Right lobe of liver (tissue), 6 donors: ENCODE results near the gene SMARCA2. TPM values are rescaled to one million over a fixed set of nuclear protein-coding genes. Genes with fewer than 3 reads are reported as not detected.

Experiments used
- ATAC-seq, 4 donors: fragments of 200-7000 bp; cut with Tn5 transposase; one replicate each; pipeline ENCODE4 v1.9.1; 2020; ENCODE audit warnings: mild to moderate bottlenecking in 4 of 4, moderate library complexity in 4 of 4
- DNase-seq, 3 donors: peaks; one replicate each; pipeline ENCODE4 v3.0.0-alpha.2; 2020
- H3K27ac ChIP-seq, 3 donors: fragments of 200-600 bp; one replicate each; pipeline ENCODE4 v1.8.0; 2022
- H3K27me3 ChIP-seq, 2 donors: fragments of 200-600 bp; one replicate each; pipeline ENCODE4 v1.8.0; 2022
- H3K36me3 ChIP-seq, 4 donors: fragments of 200-600 bp; sonication (generic) in 1 of 4; one replicate each; pipeline versions ENCODE4 v1.5.1 to v1.8.0; 2017 to 2022; ENCODE audit warnings: control low read depth in 1 of 4
- H3K4me1 ChIP-seq, 4 donors: fragments of 200-600 bp; sonication (generic) in 1 of 4; one replicate each; pipeline versions ENCODE4 v1.5.1 to v1.8.0; 2017 to 2022; ENCODE audit warnings: control low read depth in 1 of 4
- H3K4me3 ChIP-seq, 3 donors: fragments of 200-600 bp; one replicate each; pipeline ENCODE4 v1.8.0; 2022
- H3K9me3 ChIP-seq, 4 donors: fragments of 200-600 bp; sonication (generic) in 1 of 4; one replicate each; pipeline versions ENCODE4 v1.5.1 to v1.8.0; 2017 to 2022; ENCODE audit warnings: control low read depth in 1 of 4
- POLR2A ChIP-seq: fragments of 450-650 bp; IDR thresholded peaks from one replicate; pipeline ENCODE4 v1.6.1; 2017; ENCODE audit warnings: antibody characterized with exemption, mild to moderate bottlenecking
- WGBS: methylation state at CpG from one replicate; pipeline ENCODE4 v1.1.6; 2018; ENCODE audit warnings: low coverage, low lambda C conversion rate; ENCODE audit not compliant: insufficient coverage; ENCODE audit errors: missing lambda C conversion rate; 5-methylcytosine and 5-hydroxymethylcytosine counted together
- intact Hi-C, 2 donors: fragments of 100-400 bp; cut with DNase I; formaldehyde crosslinking; loops; one replicate each; pipeline versions ENCODE4 v1.11.2 to v1.14.1; 2022
- total RNA-seq, 6 experiments: library from RNA; depleted of rRNA in 2 of 6; stranded (reverse); fragments of >200 nt in 2 of 6; fragmentation: NEBNext Ultra II Directional in 3 of 6; extraction: Animal tissue kit (Norgen Biotek cat#: 25700) in 3 of 6; gene quantifications; one replicate each; pipeline versions ENCODE4 v1.1.0 to v1.2.4, GENCODE V29; 2016 to 2023
- TF ChIP-seq, protein P1 (sequence below), 4 donors: fragments of 200-600 bp in 3 of 4; fragments of 450-650 bp in 1 of 4; IDR thresholded peaks; one replicate each; pipeline versions ENCODE4 v1.5.1 to v1.8.0; 2016 to 2022; ENCODE audit warnings: antibody characterized with exemption in 4 of 4, mild to moderate bottlenecking in 2 of 4
- donor health status: DM: no; HTN: yes; CAD: no.
- donor health status: DM: no; HTN: no; CAD: no.
- donor health status: DM: no; HTN: no; CAD: no.
- donor health status: DM: no; HTN: yes; CAD: no.
- donor health status: DM: no; HTN: yes; CAD: no.

Gene SMARCA2
- total RNA-seq, 6 experiments from 2014 or later, result 46.2 to 97.8 (median 62.4) TPM

DNA sequence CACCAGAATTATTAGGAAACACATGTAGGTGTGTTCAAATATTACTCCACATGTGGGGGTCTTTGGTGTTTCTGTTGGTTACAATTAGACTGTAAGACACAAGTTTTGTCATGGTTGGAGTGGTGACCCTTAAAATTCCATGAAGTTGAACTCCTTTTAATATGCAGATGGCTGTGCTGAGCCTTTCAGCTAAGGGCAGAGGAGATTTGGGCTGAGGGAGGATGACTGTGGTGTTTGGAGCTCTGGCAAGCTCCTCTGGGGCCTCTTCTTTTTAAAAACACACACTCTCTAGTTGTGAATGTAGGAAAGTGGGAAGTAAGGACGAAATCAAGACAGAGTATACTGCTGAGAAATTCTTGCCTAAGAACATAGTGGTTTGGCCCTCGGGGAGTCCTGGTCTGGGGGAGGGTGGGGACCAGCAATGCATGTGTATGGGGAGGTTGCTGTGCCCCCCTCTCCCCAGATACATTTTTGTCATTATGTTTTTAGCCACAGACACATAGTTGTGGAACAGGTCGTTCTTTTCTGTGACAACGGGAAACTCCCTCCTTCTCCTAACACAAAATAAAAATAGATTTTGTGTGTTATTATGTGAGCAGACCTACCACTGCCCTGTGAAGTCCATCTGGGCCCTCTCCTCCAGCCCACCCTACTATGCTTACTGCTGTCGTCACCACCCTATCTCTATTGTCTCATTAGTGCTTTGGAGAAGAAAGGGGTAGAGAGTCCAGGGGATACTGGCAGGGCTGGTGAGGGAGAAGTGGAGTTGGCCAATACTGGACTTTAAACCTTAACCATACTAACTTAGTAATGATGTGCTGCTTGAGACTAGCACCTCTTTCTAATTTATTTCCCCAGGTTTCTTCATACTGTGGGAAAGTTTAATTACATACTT lies 10.0 kb downstream of the SMARCA2 start:
- DNase-seq (no peak), ATAC-seq (peak; percentile 55 to 80 (median 70))
- Histone ChIP-seq H3K4me1 (peaks cover 0 to 30% (median 3%) of the 10 kb centered on the region in 4 donors), H3K27me3 (no peaks in the 10 kb centered on the region), H3K4me3 (no peak overlapping the region), H3K36me3 (peaks cover 0 to 1% (median 0%) of the 10 kb centered on the region in 4 donors), H3K27ac (peak overlapping the region in 1 of 3 donors; percentile 2), H3K9me3 (no peaks in the 10 kb centered on the region)
- WGBS, result 56% methylated on average over 5 of the region's 5 CpGs
- intact Hi-C loops, result no loop called here
- TF ChIP-seq POLR2A, result no peak
- TF ChIP-seq, protein P1, sequence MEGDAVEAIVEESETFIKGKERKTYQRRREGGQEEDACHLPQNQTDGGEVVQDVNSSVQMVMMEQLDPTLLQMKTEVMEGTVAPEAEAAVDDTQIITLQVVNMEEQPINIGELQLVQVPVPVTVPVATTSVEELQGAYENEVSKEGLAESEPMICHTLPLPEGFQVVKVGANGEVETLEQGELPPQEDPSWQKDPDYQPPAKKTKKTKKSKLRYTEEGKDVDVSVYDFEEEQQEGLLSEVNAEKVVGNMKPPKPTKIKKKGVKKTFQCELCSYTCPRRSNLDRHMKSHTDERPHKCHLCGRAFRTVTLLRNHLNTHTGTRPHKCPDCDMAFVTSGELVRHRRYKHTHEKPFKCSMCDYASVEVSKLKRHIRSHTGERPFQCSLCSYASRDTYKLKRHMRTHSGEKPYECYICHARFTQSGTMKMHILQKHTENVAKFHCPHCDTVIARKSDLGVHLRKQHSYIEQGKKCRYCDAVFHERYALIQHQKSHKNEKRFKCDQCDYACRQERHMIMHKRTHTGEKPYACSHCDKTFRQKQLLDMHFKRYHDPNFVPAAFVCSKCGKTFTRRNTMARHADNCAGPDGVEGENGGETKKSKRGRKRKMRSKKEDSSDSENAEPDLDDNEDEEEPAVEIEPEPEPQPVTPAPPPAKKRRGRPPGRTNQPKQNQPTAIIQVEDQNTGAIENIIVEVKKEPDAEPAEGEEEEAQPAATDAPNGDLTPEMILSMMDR (IDR thresholded peaks at IDR 0.05), result no peak

DNA sequence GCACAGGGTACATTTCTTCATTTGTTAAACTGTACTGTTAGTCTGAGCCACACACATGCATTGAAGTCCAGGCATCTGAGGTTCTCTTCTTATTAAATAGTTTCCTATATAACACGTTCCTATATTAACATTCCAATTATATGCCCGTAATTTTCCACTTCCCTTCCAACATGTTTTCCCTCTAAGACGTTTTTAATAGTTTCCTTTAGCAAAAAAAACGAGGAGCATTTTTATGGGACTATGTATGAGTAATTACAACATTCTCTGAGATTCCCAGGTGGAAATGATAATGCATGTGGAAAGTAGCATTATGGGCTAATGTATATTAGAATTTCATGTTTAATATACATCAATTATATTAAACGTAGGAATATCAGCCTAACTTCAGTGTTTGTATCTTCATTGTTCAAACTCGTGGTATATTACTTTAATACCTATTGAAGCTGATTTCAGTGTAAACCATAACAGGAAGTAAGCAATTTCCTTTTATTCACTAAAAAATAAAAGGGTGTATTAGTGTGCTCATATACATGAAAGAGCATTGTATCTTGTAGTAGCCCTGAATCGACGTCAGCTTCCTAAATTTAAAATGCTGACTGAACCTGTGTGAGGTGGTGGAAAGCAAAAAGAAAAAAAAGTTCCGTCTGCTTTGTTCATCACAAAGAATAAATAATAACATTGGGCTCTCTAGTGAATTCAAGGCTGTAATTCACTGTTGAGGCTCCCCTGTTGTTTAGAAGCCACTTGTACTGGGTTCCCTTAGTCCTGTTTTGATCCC lies 11.3 kb downstream of the SMARCA2 start:
- peak; percentile 21 to 64 (median 32) for ATAC-seq
- Histone ChIP-seq H3K9me3 (no peaks in the 10 kb centered on the region), H3K36me3 (peaks cover 0 to 1% (median 0%) of the 10 kb centered on the region in 4 donors), H3K27ac (peak overlapping the region in 1 of 3 donors; percentile 6), H3K4me3 (no peak overlapping the region), H3K4me1 (peaks cover 0 to 24% (median 3%) of the 10 kb centered on the region in 4 donors), H3K27me3 (no peaks in the 10 kb centered on the region)
- 57% methylated on average over 9 of the region's 9 CpGs for WGBS
- TF ChIP-seq, protein P1 (IDR thresholded peaks at IDR 0.05), result no peak
- no peak for TF ChIP-seq POLR2A
- intact Hi-C loops, result no loop called here
- DNase-seq, result no peak

DNA sequence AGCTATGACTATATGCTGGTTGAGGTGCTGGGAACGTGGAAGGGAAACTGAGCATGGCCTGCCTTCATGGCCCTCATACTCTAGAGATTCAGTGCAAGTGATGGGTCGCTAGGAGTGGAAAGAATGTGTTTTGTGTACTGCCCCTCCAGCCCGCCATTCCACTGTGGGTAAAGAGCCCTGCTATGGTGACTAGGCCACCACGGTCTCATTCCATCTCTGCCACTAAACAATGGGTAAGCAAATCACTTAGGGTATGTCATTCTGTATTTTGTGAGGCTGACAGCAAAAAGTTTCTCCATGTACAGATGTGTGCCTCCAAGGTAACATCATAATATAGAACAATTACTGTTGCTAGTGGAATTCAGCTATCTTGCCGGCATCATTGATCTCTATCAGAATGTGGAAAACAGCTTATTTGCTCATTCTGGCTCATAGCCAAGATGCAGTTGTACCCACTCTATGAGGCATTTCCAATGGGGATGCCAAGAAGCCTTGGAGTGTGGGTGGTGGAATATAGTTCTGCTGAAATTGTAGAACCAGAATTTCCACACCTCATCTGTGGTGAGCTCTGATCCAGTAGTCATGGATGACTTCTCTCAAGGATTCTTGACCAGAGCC lies 12.5 kb downstream of the SMARCA2 start:
- DNase-seq, result no peak
- H3K27me3 ChIP-seq, result no peaks in the 10 kb centered on the region
- intact Hi-C loops, result no loop called here
- H3K36me3 ChIP-seq, result peaks cover 0 to 4% (median 1%) of the 10 kb centered on the region in 4 donors
- ATAC-seq, result no peak
- H3K4me1 ChIP-seq, result peaks cover 0 to 19% (median 3%) of the 10 kb centered on the region in 4 donors
- WGBS, result 96% methylated on average over 5 of the region's 5 CpGs
- H3K9me3 ChIP-seq, result no peaks in the 10 kb centered on the region
- TF ChIP-seq POLR2A, result no peak
- TF ChIP-seq, protein P1 (IDR thresholded peaks at IDR 0.05), result no peak
- H3K27ac ChIP-seq, result no peak overlapping the region
- H3K4me3 ChIP-seq, result no peak overlapping the region

DNA sequence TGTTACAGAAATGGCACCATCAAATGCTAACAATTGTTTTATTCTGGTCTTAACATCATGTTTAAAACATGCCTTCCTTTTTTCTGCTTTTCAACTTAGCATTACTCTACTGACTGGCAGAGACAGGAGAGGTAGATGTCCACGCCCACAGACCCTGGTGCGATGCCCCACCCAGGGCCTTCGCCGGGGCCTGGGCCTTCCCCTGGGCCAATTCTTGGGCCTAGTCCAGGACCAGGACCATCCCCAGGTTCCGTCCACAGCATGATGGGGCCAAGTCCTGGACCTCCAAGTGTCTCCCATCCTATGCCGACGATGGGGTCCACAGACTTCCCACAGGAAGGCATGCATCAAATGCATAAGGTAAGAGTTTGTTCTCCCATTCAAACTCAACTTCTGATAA lies 13.7 kb downstream of the SMARCA2 start:
- ATAC-seq (no peak), DNase-seq (no peak)
- intact Hi-C loops, result no loop called here
- H3K4me1 ChIP-seq, result peaks cover 0 to 8% (median 1%) of the 10 kb centered on the region in 4 donors
- H3K27me3 ChIP-seq, result no peaks in the 10 kb centered on the region
- H3K27ac ChIP-seq, result no peak overlapping the region
- 98% methylated on average over 7 of the region's 7 CpGs for WGBS
- no peaks in the 10 kb centered on the region for H3K9me3 ChIP-seq
- no peak overlapping the region for H3K4me3 ChIP-seq
- TF ChIP-seq POLR2A, result no peak
- TF ChIP-seq, protein P1 (IDR thresholded peaks at IDR 0.05), result no peak
- peaks cover 0 to 16% (median 9%) of the 10 kb centered on the region in 4 donors for H3K36me3 ChIP-seq
